BLaER1 treated with 17β-estradiol and CSF1 and Interleukin-3, amounts not matched to agents 10 nM and 100 nM (cell line): ENCODE measurements around the gene RNF187.
"Not testable (repeated sequence)": the region's sequence is repeated elsewhere in the genome, so short reads cannot be mapped to it uniquely, and the experiment has no call there.

Experiments used
- H3K27ac ChIP-seq, 11 experiments: shearing (Covaris generic); formaldehyde crosslinking; 2 replicates each; pipeline ENCODE4 v1.8.1; 2022
- H3K27me3 ChIP-seq, 11 experiments: shearing (Covaris generic); formaldehyde crosslinking; 2 replicates each; pipeline ENCODE4 v1.8.1; 2022
- H3K36me3 ChIP-seq, 11 experiments: shearing (Covaris generic); formaldehyde crosslinking; 2 replicates each; pipeline ENCODE4 v1.8.1; 2022
- H3K4me1 ChIP-seq, 10 experiments: shearing (Covaris generic); formaldehyde crosslinking; 2 replicates each; pipeline ENCODE4 v1.8.1; 2022
- H3K4me2 ChIP-seq, 11 experiments: shearing (Covaris generic); formaldehyde crosslinking; 2 replicates each; pipeline ENCODE4 v1.8.1; 2022
- H3K4me3 ChIP-seq, 10 experiments: shearing (Covaris generic); formaldehyde crosslinking; 2 replicates each; pipeline ENCODE4 v1.8.1; 2022
- H3K9ac ChIP-seq, 11 experiments: shearing (Covaris generic); formaldehyde crosslinking; 2 replicates each; pipeline ENCODE4 v1.8.1; 2022
- H3K9me3 ChIP-seq, 11 experiments: shearing (Covaris generic); formaldehyde crosslinking; replicated peaks in 1 of 11; 2 replicates each; pipeline ENCODE4 v1.8.1; 2022
- H4K20me1 ChIP-seq, 11 experiments: shearing (Covaris generic); formaldehyde crosslinking; 2 replicates each; pipeline ENCODE4 v1.8.1; 2022
- Cebpa-rat ChIP-seq, 11 experiments: shearing (Covaris generic); IDR thresholded peaks; 2 replicates each; pipeline ENCODE4 v1.8.1; 2022

Gene RNF187

GRCh38 chr1:228464487-228464983 is 22.6 kb upstream of the RNF187 start:
- Histone ChIP-seq H3K27ac (no peak overlapping the region), H3K4me2 (no peak overlapping the region), H3K4me1 (peaks cover 0 to 8% (median 0%) of the 10 kb centered on the region in 10 experiments; a peak in 4 of 20 replicates), H3K9me3 (peaks cover 0 to 14% (median 5%) of the 10 kb centered on the region in 11 experiments; a peak in 10 of 22 replicates), H3K36me3 (no peaks in the 10 kb centered on the region), H4K20me1 (peaks cover 0 to 2% (median 0%) of the 10 kb centered on the region in 11 experiments; a peak in 1 of 22 replicates), H3K27me3 (peaks cover 6 to 57% (median 39%) of the 10 kb centered on the region in 11 experiments), H3K9ac (no peak overlapping the region), H3K4me3 (no peak overlapping the region)
- no peak for TF ChIP-seq Cebpa-rat (IDR thresholded peaks at IDR 0.05)

- H3K9me3 ChIP-seq = peaks cover 0 to 12% (median 5%) of the 10 kb centered on the region in 11 experiments; a peak in 9 of 22 replicates
- peaks cover 0 to 4% (median 0%) of the 10 kb centered on the region in 11 experiments; a peak in 1 of 22 replicates for H4K20me1 ChIP-seq
- H3K27me3 ChIP-seq = peaks cover 13 to 63% (median 45%) of the 10 kb centered on the region in 11 experiments
- H3K4me1 ChIP-seq = peaks cover 0 to 8% (median 0%) of the 10 kb centered on the region in 10 experiments; a peak in 4 of 20 replicates
- H3K36me3 ChIP-seq = no peaks in the 10 kb centered on the region
- no peak overlapping the region for H3K4me2 ChIP-seq
- H3K9ac ChIP-seq = no peak overlapping the region
- H3K4me3 ChIP-seq = no peak overlapping the region
- no peak for TF ChIP-seq Cebpa-rat (IDR thresholded peaks at IDR 0.05)
- H3K27ac ChIP-seq = no peak overlapping the region
Observed at GRCh38 chr1:228465141-228465540, 22.0 kb upstream of the RNF187 start.

GRCh38 chr1:228465571-228466146 is 21.5 kb upstream of the RNF187 start:
- Histone ChIP-seq H3K4me3 (no peak overlapping the region), H3K36me3 (no peaks in the 10 kb centered on the region), H3K27ac (no peak overlapping the region), H4K20me1 (peaks cover 0 to 4% (median 0%) of the 10 kb centered on the region in 11 experiments; a peak in 1 of 22 replicates), H3K4me2 (peak overlapping the region in 3 of 11 experiments; percentile 3 to 38 (median 29); a peak in 3 of 22 replicates), H3K4me1 (peaks cover 0 to 8% (median 0%) of the 10 kb centered on the region in 10 experiments; a peak in 4 of 20 replicates), H3K9me3 (peaks cover 0 to 12% (median 5%) of the 10 kb centered on the region in 11 experiments; a peak in 9 of 22 replicates), H3K27me3 (peaks cover 15 to 67% (median 48%) of the 10 kb centered on the region in 11 experiments), H3K9ac (no peak overlapping the region)
- TF ChIP-seq Cebpa-rat (IDR thresholded peaks at IDR 0.05) = no peak

GRCh38 chr1:228468188-228468587 is 19.0 kb upstream of the RNF187 start:
- H3K36me3 ChIP-seq, H3K4me2 ChIP-seq, H4K20me1 ChIP-seq, H3K9ac ChIP-seq, H3K27ac ChIP-seq, H3K4me3 ChIP-seq: not testable (repeated sequence)
- peaks cover 0 to 12% (median 5%) of the 10 kb centered on the region in 11 experiments; a peak in 9 of 22 replicates for H3K9me3 ChIP-seq
- peaks cover 0 to 23% (median 9%) of the 10 kb centered on the region in 10 experiments; a peak in 11 of 20 replicates for H3K4me1 ChIP-seq
- H3K27me3 ChIP-seq = peaks cover 19 to 79% (median 58%) of the 10 kb centered on the region in 11 experiments

GRCh38 chr1:228469413-228470162 is 17.6 kb upstream of the RNF187 start:
- Histone ChIP-seq H3K4me2 (no peak overlapping the region), H4K20me1 (peaks cover 0 to 4% (median 0%) of the 10 kb centered on the region in 11 experiments; a peak in 1 of 22 replicates), H3K36me3 (no peaks in the 10 kb centered on the region), H3K9ac (no peak overlapping the region), H3K9me3 (peaks cover 0 to 3% (median 2%) of the 10 kb centered on the region in 11 experiments; a peak in 7 of 22 replicates), H3K27me3 (peaks cover 19 to 66% (median 48%) of the 10 kb centered on the region in 11 experiments), H3K4me1 (peaks cover 0 to 31% (median 9%) of the 10 kb centered on the region in 10 experiments; a peak in 11 of 20 replicates), H3K4me3 (no peak overlapping the region), H3K27ac (no peak overlapping the region)
- no peak for TF ChIP-seq Cebpa-rat (IDR thresholded peaks at IDR 0.05)

GRCh38 chr1:228471154-228471761 is 15.9 kb upstream of the RNF187 start:
- TF ChIP-seq Cebpa-rat (IDR thresholded peaks at IDR 0.05) = no peak
- H3K36me3 ChIP-seq = no peaks in the 10 kb centered on the region
- H3K4me1 ChIP-seq = peaks cover 0 to 41% (median 9%) of the 10 kb centered on the region in 10 experiments; a peak in 11 of 20 replicates
- H3K4me3 ChIP-seq = no peak overlapping the region
- peaks cover 0 to 4% (median 0%) of the 10 kb centered on the region in 11 experiments; a peak in 1 of 22 replicates for H4K20me1 ChIP-seq
- H3K27me3 ChIP-seq = peaks cover 19 to 51% (median 36%) of the 10 kb centered on the region in 11 experiments
- H3K9ac ChIP-seq = no peak overlapping the region
- no peak overlapping the region for H3K27ac ChIP-seq
- H3K9me3 ChIP-seq = no peaks in the 10 kb centered on the region
- no peak overlapping the region for H3K4me2 ChIP-seq

- peak overlapping the region in 5 of 11 experiments; percentile 59 to 92 (median 74); a peak in 9 of 22 replicates for H3K4me2 ChIP-seq
- no peak for TF ChIP-seq Cebpa-rat (IDR thresholded peaks at IDR 0.05)
- no peak overlapping the region for H3K27ac ChIP-seq
- H4K20me1 ChIP-seq = peaks cover 0 to 4% (median 0%) of the 10 kb centered on the region in 11 experiments; a peak in 1 of 22 replicates
- H3K9ac ChIP-seq = no peak overlapping the region
- peaks cover 0 to 46% (median 9%) of the 10 kb centered on the region in 10 experiments; a peak in 11 of 20 replicates for H3K4me1 ChIP-seq
- no peaks in the 10 kb centered on the region for H3K9me3 ChIP-seq
- peaks cover 19 to 48% (median 36%) of the 10 kb centered on the region in 11 experiments for H3K27me3 ChIP-seq
- no peaks in the 10 kb centered on the region for H3K36me3 ChIP-seq
- no peak overlapping the region for H3K4me3 ChIP-seq
Observed at GRCh38 chr1:228471762-228472398, 15.3 kb upstream of the RNF187 start.

GRCh38 chr1:228472655-228473054 is 14.5 kb upstream of the RNF187 start:
- peak overlapping the region in 6 of 11 experiments; percentile 17 to 92 (median 73); a peak in 11 of 22 replicates for H3K4me2 ChIP-seq

More at GRCh38 chr1:228472655-228473054, 14.5 kb upstream of the RNF187 start:
- H3K4me3 ChIP-seq = no peak overlapping the region
- H3K36me3 ChIP-seq = no peaks in the 10 kb centered on the region
- no peaks in the 10 kb centered on the region for H3K9me3 ChIP-seq
- no peak overlapping the region for H3K27ac ChIP-seq
- no peak for TF ChIP-seq Cebpa-rat (IDR thresholded peaks at IDR 0.05)
- H3K9ac ChIP-seq = no peak overlapping the region
- peaks cover 0 to 46% (median 9%) of the 10 kb centered on the region in 10 experiments; a peak in 11 of 20 replicates for H3K4me1 ChIP-seq
- H3K27me3 ChIP-seq = peaks cover 19 to 42% (median 36%) of the 10 kb centered on the region in 11 experiments
- peaks cover 0 to 4% (median 0%) of the 10 kb centered on the region in 11 experiments; a peak in 1 of 22 replicates for H4K20me1 ChIP-seq
